PFSK-1 (cell line): ENCODE data around the gene RABGAP1L.

Experiments used
- FOXP2 ChIP-seq: optimal IDR thresholded peaks from 2 replicates; pipeline ENCODE3; 2011; ENCODE audit warnings: borderline replicate concordance, control low read depth, inconsistent platforms; ENCODE audit not compliant: insufficient read depth; ENCODE audit errors: extremely low read length, extremely low read depth
- POLR2AphosphoS5 ChIP-seq: IDR thresholded peaks from 2 replicates; pipeline ENCODE4 v1.6.1; 2012; ENCODE audit warnings: low read depth, mild to moderate bottlenecking, control low read depth, low read length, moderate library complexity
- REST ChIP-seq, 2 experiments: IDR thresholded peaks; 2 replicates each; pipeline versions ENCODE4 v1.6.1 to v1.8.0; 2011 to 2012; ENCODE audit warnings: low read depth in 2 of 2, low read length in 2 of 2, control low read depth in 1 of 2, inconsistent platforms in 1 of 2, mild to moderate bottlenecking in 1 of 2, moderate library complexity in 1 of 2; ENCODE audit not compliant: insufficient read depth in 1 of 2
- SIN3A ChIP-seq: IDR thresholded peaks from 2 replicates; pipeline ENCODE4 v1.6.1; 2012; ENCODE audit warnings: mild to moderate bottlenecking, low read length, moderate library complexity, borderline replicate concordance; ENCODE audit not compliant: insufficient read depth
- TAF1 ChIP-seq: IDR thresholded peaks from 2 replicates; pipeline ENCODE4 v1.6.1; 2012; ENCODE audit warnings: low read length, control low read depth, borderline replicate concordance; ENCODE audit not compliant: insufficient read depth

Gene RABGAP1L

GRCh38 chr1:174637487-174637886 lies 478.2 kb downstream of the RABGAP1L start:
- no peak for TF ChIP-seq SIN3A
- no peak for TF ChIP-seq POLR2AphosphoS5
- TF ChIP-seq FOXP2, result no peak
- TF ChIP-seq TAF1, result no peak
- no peak for TF ChIP-seq REST (IDR thresholded peaks at IDR 0.05; ENCODE audit: insufficient read depth in 1 of 2, low read depth in 2 of 2, low read length in 2 of 2)

- TF ChIP-seq SIN3A, result no peak
- no peak for TF ChIP-seq TAF1
- TF ChIP-seq FOXP2, result no peak
- no peak for TF ChIP-seq POLR2AphosphoS5
- no peak for TF ChIP-seq REST (IDR thresholded peaks at IDR 0.05; ENCODE audit: insufficient read depth in 1 of 2, low read depth in 2 of 2, low read length in 2 of 2)
These were observed 480.1 kb downstream of the RABGAP1L start for GRCh38 chr1:174639461-174639860.

- no peak for TF ChIP-seq FOXP2
- TF ChIP-seq TAF1, result no peak
- no peak for TF ChIP-seq POLR2AphosphoS5
- no peak for TF ChIP-seq REST (IDR thresholded peaks at IDR 0.05; ENCODE audit: insufficient read depth in 1 of 2, low read depth in 2 of 2, low read length in 2 of 2)
- no peak for TF ChIP-seq SIN3A
These were observed 481.5 kb downstream of the RABGAP1L start for GRCh38 chr1:174640783-174641182.

GRCh38 chr1:174642393-174642792 lies 483.1 kb downstream of the RABGAP1L start:
- TF ChIP-seq TAF1 (no peak), FOXP2 (no peak), REST (IDR thresholded peaks at IDR 0.05; ENCODE audit: insufficient read depth in 1 of 2, low read depth in 2 of 2, low read length in 2 of 2) (no peak), POLR2AphosphoS5 (no peak), SIN3A (no peak)

GRCh38 chr1:174643206-174643605 lies 483.9 kb downstream of the RABGAP1L start:
- TF ChIP-seq FOXP2, result no peak
- TF ChIP-seq SIN3A, result no peak
- TF ChIP-seq TAF1, result no peak
- no peak for TF ChIP-seq REST (IDR thresholded peaks at IDR 0.05; ENCODE audit: insufficient read depth in 1 of 2, low read depth in 2 of 2, low read length in 2 of 2)
- TF ChIP-seq POLR2AphosphoS5, result no peak
